HPDE6-E6E7 (cell line): ENCODE data around the gene THTPA.
A peak's percentile ranks its signal among the peaks of the same experiment; 100 is the strongest.

Experiments
- DNase-seq: peaks from one replicate; pipeline ENCODE4 v3.0.0; 2011; ENCODE audit warnings: missing footprints; ENCODE audit errors: extremely low spot score

THTPA gene

GRCh38 chr14:23567186-23568020 is 11.3 kb downstream of the THTPA start, which contains the start of gene AP1G2:
AP1G2 (minus strand) TSS chr14:23567791; CDS start chr14:23567314, 477 bp downstream.
- peak; percentile 92 for DNase-seq

- DNase-seq = no peak
These were observed 12.0 kb downstream of the THTPA start for GRCh38 chr14:23568021-23568599.

GRCh38 chr14:23568600-23569331 is 12.7 kb downstream of the THTPA start:
- no peak for DNase-seq

DNA sequence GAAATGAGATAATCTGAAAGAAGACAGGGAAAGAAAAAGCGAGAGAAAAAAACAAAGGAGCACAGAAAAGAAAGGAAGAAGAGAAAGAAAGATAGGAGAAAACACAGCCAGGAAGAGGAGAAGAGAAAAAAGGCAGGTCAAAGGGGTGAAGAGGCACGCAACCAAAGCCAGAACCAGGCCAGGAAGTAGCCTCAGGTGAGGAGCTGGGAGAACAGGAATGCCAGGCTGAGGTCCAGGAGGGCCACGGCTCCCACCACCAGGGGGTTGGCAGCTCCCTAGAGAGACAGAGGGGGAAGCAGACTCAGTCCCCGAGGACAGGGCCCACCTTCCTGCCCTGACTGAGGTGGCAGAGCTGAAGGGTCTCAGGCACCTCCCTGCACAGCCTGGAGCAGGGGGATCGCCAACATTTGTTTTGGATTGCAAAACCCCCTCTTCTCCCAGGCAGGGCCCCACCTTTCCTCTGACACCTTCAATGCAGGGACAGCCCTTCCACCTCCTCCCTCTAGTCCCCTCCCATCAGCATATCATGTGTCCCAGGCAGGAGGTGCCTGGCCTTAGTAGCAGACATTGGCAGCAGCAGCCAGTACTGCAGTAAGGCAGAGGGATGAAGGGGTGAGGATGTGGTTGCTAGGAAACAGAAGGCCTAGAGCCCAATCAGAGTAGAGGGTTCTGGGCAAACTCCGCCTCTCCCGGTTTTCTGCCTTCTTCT is 13.5 kb downstream of the THTPA start:
- DNase-seq = peak; percentile 59

DNA sequence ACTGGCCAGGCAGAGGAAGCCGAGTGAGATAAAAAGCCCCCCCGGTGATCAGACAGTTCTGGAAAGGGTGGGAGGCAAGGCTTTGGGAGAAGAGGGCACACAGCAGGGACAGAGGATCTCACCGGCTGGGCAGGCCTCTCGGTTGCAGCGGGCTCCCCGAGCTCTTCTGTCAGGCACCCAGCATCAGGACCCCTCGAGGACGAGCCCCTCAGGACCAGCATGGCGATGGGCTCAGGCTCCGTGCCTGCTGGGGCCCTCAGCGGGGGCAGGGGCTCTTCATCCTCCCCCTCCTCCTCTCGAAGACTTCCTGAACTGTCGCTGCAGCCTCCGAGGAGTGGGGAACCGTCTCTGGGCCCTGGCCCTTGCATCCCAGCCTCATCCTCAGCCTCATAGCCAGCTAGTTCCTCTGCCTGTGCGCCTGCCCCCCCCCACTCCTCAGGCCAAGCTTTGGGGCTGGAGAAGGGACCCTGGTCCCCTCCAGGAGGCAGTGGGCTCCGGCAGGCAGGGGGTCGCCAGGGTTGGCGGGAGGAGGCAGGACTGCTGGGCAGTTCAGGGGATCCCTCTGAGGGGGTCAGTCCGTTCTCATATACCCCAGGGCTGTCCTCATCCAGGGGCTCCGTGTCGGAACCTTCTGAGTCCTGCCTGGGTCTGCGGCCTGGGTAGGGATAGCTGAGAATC is 14.9 kb downstream of the THTPA start:
- no peak for DNase-seq

DNA sequence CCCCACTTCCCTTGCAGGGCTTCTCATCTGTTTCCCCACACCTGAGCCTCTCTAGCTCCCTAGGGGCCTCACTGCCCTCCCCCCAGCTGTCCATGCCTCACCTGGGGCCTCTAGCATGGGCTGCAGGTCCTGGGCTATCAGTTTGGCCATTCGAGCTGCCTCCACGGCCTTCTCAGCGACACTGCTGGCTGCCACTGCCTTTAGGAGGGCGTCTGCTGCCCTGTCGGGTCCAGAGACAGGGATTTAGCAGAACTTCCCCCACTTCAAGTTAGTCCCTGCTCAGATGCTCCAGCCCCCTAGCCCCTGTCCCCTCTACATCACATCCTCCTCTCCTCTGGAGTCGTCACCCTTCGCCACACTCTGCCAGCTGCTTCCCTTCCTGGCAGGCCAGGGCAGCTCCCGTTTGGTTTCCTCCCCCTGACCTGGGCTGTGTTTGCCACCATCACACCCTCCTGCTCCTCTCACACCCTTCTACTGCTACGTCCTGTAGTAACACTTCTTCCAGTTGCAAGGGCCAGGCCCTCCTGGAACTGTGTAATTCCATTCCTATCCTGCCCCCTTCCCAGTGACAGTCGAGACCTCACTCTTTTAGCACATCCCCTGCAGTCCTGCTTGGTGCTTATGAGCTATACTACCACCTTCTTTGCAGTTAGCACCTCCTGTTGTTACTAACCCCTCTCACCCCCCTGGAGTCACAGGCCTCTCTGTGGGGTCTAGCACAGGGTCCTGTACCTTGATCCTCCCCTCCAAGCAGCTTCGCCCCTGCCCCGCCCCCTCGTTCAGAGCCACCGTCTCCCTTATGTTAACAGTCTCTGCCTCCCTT is 15.8 kb downstream of the THTPA start:
- no peak for DNase-seq

DNA sequence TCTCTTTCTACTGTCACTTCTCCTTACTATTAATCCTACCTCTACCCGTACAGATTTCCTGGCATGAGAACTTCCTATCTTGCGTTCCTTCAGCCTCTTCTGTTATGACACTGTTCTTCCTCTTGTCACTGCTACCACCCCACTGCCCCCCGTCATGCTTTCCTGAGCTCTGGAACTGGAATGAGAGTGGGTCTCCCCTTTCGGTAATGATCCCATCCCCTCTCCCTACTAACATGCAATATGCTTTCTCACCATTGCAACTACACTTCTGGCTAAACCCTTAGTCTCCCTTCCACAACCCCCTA is 16.4 kb downstream of the THTPA start:
- no peak for DNase-seq

- DNase-seq = no peak
These were observed 16.8 kb downstream of the THTPA start for GRCh38 chr14:23572836-23573235.

- DNase-seq = no peak
These were observed 17.4 kb downstream of the THTPA start for GRCh38 chr14:23573384-23574015.

GRCh38 chr14:23577004-23577681 is 21.1 kb downstream of the THTPA start:
- DNase-seq = no peak

DNA sequence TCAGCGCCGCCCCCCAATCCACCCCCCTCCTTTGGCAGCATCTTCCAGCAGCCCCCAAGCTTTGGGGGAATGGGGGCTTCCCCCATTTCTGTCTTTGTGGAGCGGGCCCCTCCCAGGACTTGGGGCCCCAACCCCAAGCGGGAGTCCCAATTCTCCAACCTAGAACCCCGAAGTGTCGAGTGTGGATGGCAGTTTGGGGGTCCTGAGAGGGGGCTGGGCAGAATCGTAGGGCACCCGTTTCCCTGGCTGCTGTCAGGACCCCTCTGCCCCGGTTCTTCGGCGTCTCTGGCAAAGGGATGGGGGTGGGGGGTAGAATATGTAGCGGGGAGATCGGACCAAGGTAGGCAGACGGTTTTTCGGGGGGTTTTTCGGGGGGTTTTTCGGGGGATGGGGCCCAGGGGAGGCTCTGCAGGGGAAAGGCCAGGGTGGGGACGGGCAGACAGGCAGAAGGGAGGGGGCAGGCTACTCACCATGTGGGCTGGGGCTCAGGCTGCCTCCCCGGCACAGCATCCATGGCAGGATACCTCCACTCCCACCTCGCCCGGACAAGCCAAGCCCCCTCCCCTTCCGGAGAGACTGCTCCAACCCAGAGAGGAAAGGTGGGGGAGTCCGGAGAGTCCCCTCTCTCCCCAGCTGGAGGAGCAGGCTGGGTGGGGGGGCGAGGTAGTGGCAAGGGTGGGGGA is 21.8 kb downstream of the THTPA start:
- DNase-seq = no peak

DNA sequence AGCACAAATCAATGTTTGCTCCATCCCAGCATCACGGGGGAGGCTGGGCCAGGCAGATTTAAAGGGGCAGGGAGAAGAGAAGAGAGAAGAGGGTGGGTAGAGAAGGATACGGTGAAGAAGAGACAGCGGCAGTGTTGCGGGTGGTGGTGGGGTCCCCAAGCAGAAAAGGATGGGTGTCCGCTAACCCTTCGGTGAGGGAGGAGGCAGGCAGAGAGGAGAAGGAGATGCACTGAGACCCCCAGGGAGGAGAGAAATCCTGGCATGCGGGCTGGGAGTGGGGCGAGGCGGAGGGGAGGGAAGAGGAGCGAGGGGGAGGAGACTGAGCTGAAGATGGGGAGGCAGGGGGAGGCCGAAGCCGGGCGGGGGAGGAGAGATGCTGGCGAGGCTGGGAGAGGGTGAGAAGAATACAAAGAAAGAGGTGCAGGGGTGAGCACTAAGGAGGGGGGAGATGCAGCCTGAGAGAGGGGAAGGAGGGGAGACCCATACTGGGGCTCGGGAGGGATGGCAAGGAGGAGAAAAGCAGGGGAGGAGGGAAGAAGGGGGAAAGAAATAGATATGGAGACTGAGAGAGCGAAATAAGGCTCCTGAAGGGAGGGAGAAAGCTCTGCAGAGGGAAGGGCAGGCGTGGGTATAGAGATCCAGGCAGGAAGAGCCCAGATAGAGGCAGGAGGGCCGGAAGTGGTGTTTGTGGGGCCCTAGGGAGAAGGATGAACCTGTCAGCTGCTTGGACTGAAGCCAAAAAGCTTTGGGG is 22.7 kb downstream of the THTPA start, which contains the start of gene JPH4:
JPH4 (minus strand) TSS at position 231 of the 751 bp plus-strand sequence. CDS start 1,337 bp downstream, outside the sequence.
- DNase-seq = no peak

- no peak for DNase-seq
These were observed 23.2 kb downstream of the THTPA start for GRCh38 chr14:23579311-23579630.

GRCh38 chr14:23579739-23580138 is 23.7 kb downstream of the THTPA start:
- DNase-seq = no peak

DNA sequence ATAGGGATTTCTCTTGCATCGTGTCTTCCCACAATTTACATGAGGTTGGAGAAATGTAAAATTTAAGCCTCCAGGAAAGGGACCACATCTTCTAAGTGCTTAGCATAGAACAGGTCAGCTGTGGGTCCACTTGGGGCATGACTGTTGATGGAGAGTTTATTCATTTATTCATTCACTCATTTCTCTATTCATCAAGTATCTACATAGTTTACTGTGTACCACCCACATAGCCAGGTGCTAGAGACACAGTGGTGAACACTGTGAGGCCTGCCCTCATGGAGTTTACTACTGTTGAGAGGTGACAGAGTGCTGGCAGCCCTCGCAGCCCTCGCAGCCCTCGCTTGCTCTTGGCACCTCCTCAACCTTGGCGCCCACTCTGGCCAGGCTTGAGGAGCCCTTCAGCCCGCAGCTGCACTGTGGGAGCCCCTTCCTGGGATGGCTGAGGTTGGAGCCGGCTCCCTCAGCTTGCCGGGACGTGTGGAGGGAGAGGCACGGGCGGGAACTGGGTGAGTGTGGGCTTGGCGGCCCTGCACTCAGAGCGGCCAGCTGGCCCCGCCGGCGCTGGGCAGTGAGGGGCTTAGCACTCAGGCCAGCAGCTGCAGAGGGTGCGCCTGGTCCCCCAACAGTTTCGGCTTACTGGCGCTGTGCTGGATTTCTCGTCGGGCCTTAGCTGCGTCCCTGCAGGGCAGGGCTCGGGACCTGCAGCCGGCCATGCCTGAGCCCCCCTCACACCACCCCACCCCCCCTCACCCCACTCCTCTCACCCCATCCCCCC is 24.3 kb downstream of the THTPA start:
- DNase-seq = no peak

DNA sequence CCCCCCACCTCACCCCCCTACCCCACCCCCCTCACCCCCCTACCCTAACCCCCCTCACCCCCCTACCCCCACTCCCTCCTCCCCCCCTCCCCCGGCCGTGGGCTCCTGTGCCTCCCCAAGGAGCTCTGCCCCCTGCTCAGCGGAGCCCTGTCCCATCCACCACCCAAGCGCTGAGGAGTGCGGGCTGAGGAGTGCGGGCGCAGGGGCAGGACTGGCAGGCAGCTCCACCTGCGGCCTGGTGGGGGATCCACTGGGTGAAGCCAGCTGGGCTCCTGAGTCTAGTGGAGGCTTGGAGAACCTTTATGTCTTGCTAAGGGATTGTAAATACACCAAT is 24.8 kb downstream of the THTPA start:
- DNase-seq = no peak

- no peak for DNase-seq
These were observed 27.1 kb downstream of the THTPA start for GRCh38 chr14:23582906-23583760.
